GM12878 (cell line): Measurements from ENCODE around the gene PTGR1. TPM values are rescaled to one million over a fixed set of nuclear protein-coding genes. Genes with fewer than 3 reads are reported as not detected.

Experiments
- ATAC-seq: fragments of 200-7000 bp; cut with Tn5 transposase; 3 replicates; pipeline ENCODE4 v1.9.1; 2020; ENCODE audit warnings: mild to moderate bottlenecking, moderate library complexity
- BruUV-seq: library from RNA; stranded (reverse); fragments of 400-500 nt; replicated peaks from 2 replicates; lab custom pipeline; 2021; lab: Mats Ljungman, UMichigan
- CTCF ChIA-PET: fragments of 300-600 bp; sonication (Branson Sonifier 250); formaldehyde crosslinking; extraction: SDS; loops from one replicate; lab custom pipeline; 2021; ENCODE audit warnings: inconsistent platforms; lab: Yijun Ruan, JAX
- POLR2A ChIA-PET: fragments of 350-600 bp; formaldehyde crosslinking; extraction: SDS; loops from one replicate; lab custom pipeline; 2021; ENCODE audit warnings: inconsistent platforms; lab: Charles Lee
- RAD21 ChIA-PET: fragments of 300-600 bp; sonication (Branson Sonifier 250); formaldehyde crosslinking; loops from one replicate; lab custom pipeline; 2023; ENCODE audit warnings: antibody characterized with exemption; ENCODE audit not compliant: unreplicated experiment; lab: Charles Lee
- SMC1A ChIA-PET: fragments of 300-600 bp; sonication (Branson Sonifier 250); formaldehyde crosslinking; loops from one replicate; lab custom pipeline; 2023; ENCODE audit not compliant: unreplicated experiment, uncharacterized antibody; lab: Charles Lee
- DNase-seq: peaks from one replicate; pipeline ENCODE4 v3.0.0-alpha.2; 2011; ENCODE audit warnings: low read depth, low spot score
- FAIRE-seq: peaks from 3 replicates; lab custom pipeline; 2011; peaks lifted over from hg19 to GRCh38; lab: Jason Lieb, UNC
- H2AFZ ChIP-seq: 2 replicates; pipeline ENCODE4 v1.6.0; 2011; ENCODE audit warnings: low read depth, low read length, control low read depth; ENCODE audit not compliant: control insufficient read depth
- H3K27ac ChIP-seq: 2 replicates; pipeline ENCODE4 v1.5.1; 2011; ENCODE audit warnings: control low read depth; ENCODE audit not compliant: control insufficient read depth, insufficient read depth
- H3K27me3 ChIP-seq, 2 experiments: replicated peaks in 1 of 2; 2 replicates each; pipeline versions ENCODE4 v1.6.0 to v1.6.1; 2011; ENCODE audit warnings: low read length in 1 of 2; ENCODE audit not compliant: control insufficient read depth in 2 of 2, insufficient read depth in 2 of 2
- H3K36me3 ChIP-seq, 2 experiments: 2 replicates each; pipeline ENCODE4 v1.5.1; 2011; ENCODE audit warnings: low read length in 1 of 2; ENCODE audit not compliant: control insufficient read depth in 2 of 2, insufficient read depth in 2 of 2
- H3K4me1 ChIP-seq: 2 replicates; pipeline ENCODE4 v1.6.1; 2011; ENCODE audit warnings: mild to moderate bottlenecking, low read length, moderate library complexity, mixed read lengths; ENCODE audit not compliant: control insufficient read depth, insufficient read depth
- H3K4me2 ChIP-seq: 2 replicates; pipeline ENCODE4 v1.6.0; 2011; ENCODE audit warnings: control low read depth; ENCODE audit not compliant: control insufficient read depth, insufficient read depth
- H3K4me3 ChIP-seq: fragments of 200-600 bp; sonication (generic); 2 replicates; pipeline ENCODE4 v1.5.1; 2016
- H3K79me2 ChIP-seq: 2 replicates; pipeline ENCODE4 v1.6.0; 2011; ENCODE audit warnings: low read length; ENCODE audit not compliant: control insufficient read depth, insufficient read depth
- H3K9ac ChIP-seq: 2 replicates; pipeline ENCODE4 v1.8.0; 2011; ENCODE audit warnings: low read length, control low read depth, mixed read lengths; ENCODE audit not compliant: control insufficient read depth, insufficient read depth
- H3K9me3 ChIP-seq: replicated peaks from 3 replicates; pipeline ENCODE4 v1.5.1; 2011; ENCODE audit warnings: mild to moderate bottlenecking, low read length; ENCODE audit not compliant: control insufficient read depth, insufficient read depth
- H4K20me1 ChIP-seq: 2 replicates; pipeline ENCODE4 v1.6.0; 2011; ENCODE audit not compliant: control insufficient read depth, insufficient read depth
- ASH2L ChIP-seq: fragments of 300-600, 200-600 bp; sonication (generic); IDR thresholded peaks from 2 replicates; pipeline ENCODE4 v1.6.1; 2017; ENCODE audit warnings: low read depth, mild to moderate bottlenecking, borderline replicate concordance
- CBFB ChIP-seq: IDR thresholded peaks from 2 replicates; pipeline ENCODE4 v1.6.1; 2016; ENCODE audit warnings: antibody characterized with exemption, low read depth
- CHD1 ChIP-seq: IDR thresholded peaks from 2 replicates; pipeline ENCODE4 v1.6.1; 2012; ENCODE audit warnings: low read depth, low read length, improper control_type of control experiment
- FOXM1 ChIP-seq: IDR thresholded peaks from 2 replicates; pipeline ENCODE4 v1.6.1; 2012; ENCODE audit warnings: low read depth, mild to moderate bottlenecking, inconsistent platforms, low read length, moderate library complexity
- IKZF1 ChIP-seq: fragments of 450-650 bp; conservative IDR thresholded peaks from 2 replicates; pipeline ENCODE4 v1.6.1; 2017; ENCODE audit warnings: antibody characterized with exemption, mild to moderate bottlenecking
- IKZF2 ChIP-seq, 2 experiments: fragments of 450-650 bp; IDR thresholded peaks; 2 replicates each; pipeline ENCODE4 v1.6.1; 2017; ENCODE audit warnings: mild to moderate bottlenecking in 2 of 2, moderate library complexity in 2 of 2
- LARP7 ChIP-seq: fragments of 450-650 bp; IDR thresholded peaks from 2 replicates; pipeline ENCODE4 v1.6.1; 2017; ENCODE audit warnings: mild to moderate bottlenecking
- MEF2B ChIP-seq: fragments of 450-650 bp; IDR thresholded peaks from 2 replicates; pipeline ENCODE4 v1.6.1; 2018; ENCODE audit warnings: mild to moderate bottlenecking, moderate library complexity; ENCODE audit not compliant: partially characterized antibody, poor library complexity, severe bottlenecking
- NBN ChIP-seq: fragments of 450-650 bp; IDR thresholded peaks from 2 replicates; pipeline ENCODE4 v1.6.1; 2016
- PRDM15 ChIP-seq: fragments of 450-650 bp; formaldehyde crosslinking; IDR thresholded peaks from 2 replicates; pipeline ENCODE4 v1.4.0; 2020; ENCODE audit warnings: mild to moderate bottlenecking, moderate library complexity
- RELB ChIP-seq: fragments of 450-650 bp; IDR thresholded peaks from 2 replicates; pipeline ENCODE4 v1.6.1; 2017; ENCODE audit warnings: low read depth, mild to moderate bottlenecking, moderate library complexity
- STAT3 ChIP-seq: IDR thresholded peaks from 2 replicates; pipeline ENCODE4 v1.6.1; 2011; ENCODE audit warnings: low read depth, low read length, improper control_type of control experiment
- SUZ12 ChIP-seq: fragments of 200-600 bp; sonication (generic); IDR thresholded peaks from one replicate; pipeline ENCODE4 v1.6.1; 2018; ENCODE audit warnings: antibody characterized with exemption, mild to moderate bottlenecking; ENCODE audit not compliant: unreplicated experiment
- TARDBP ChIP-seq: IDR thresholded peaks from 2 replicates; pipeline ENCODE4 v1.6.1; 2016; ENCODE audit warnings: borderline replicate concordance
- ZBTB40 ChIP-seq: fragments of 450-650 bp; IDR thresholded peaks from 2 replicates; pipeline ENCODE4 v1.6.1; 2016; ENCODE audit warnings: mild to moderate bottlenecking, moderate library complexity, borderline replicate concordance
- ZNF24 ChIP-seq: fragments of 450-650 bp; IDR thresholded peaks from 2 replicates; pipeline ENCODE4 v1.6.1; 2017; ENCODE audit warnings: antibody characterized with exemption, mild to moderate bottlenecking
- WGBS: methylation state at CpG from one replicate; pipeline ENCODE4 v1.1.6; 2016; ENCODE audit warnings: low lambda C conversion rate; ENCODE audit not compliant: insufficient replicate concordance, insufficient coverage; ENCODE audit errors: missing lambda C conversion rate; 5-methylcytosine and 5-hydroxymethylcytosine counted together
- in situ Hi-C: fragments of 300-500 bp; cut with MboI; formaldehyde crosslinking; loops from 9 replicates; pipeline ENCODE4 v1.14.3; 2018; ENCODE audit warnings: mixed read lengths
- intact Hi-C: fragments of 100-400 bp; cut with micrococcal nuclease; formaldehyde crosslinking; loops from one replicate; pipeline ENCODE4 v1.14.2; 2022; ENCODE audit not compliant: unreplicated experiment
- polyA plus RNA-seq, 11 experiments: library from polyadenylated mRNA; depleted of rRNA in 4 of 11; unstranded in 6 of 11; stranded (reverse) in 5 of 11; fragments of >200 nt; fragmentation: Nextera tagmentation in 4 of 11; fragmentation: Illumina TruSeq in 1 of 11; extraction: Ambion mirVana in 4 of 11; extraction: Trizol in 1 of 11; gene quantifications; 1 replicate in 1 of 11; 2 replicates in 10 of 11; pipeline versions ENCODE4 v1.2.1 to v1.2.3, GENCODE V29; 2011 to 2016; ENCODE audit warnings: inconsistent platforms in 2 of 11, missing spikeins in 2 of 11, low read depth in 1 of 11
- total RNA-seq, 4 experiments: library from RNA; depleted of rRNA in 3 of 4; stranded (reverse); fragments of >200 nt in 3 of 4; fragmentation: Illumina TruSeq in 1 of 4; extraction: Trizol in 1 of 4; gene quantifications; 2 replicates each; pipeline versions ENCODE4 v1.2.1 to v1.2.3, GENCODE V29; 2013 to 2021

Gene PTGR1
- total and polyA plus RNA-seq, 10 of the 15 experiments (the other 5 are each of a cell fraction or from before 2014, with no cell fraction given) = 0.12 to 6.3 (median 2.8) TPM

GRCh38 chr9:111533099-111533790, 66.2 kb downstream of the PTGR1 start:
- no peak overlapping the region for H3K27ac ChIP-seq
- intact Hi-C loops = no loop called here
- POLR2A ChIA-PET = no interaction called here
- H3K4me2 ChIP-seq = no peak overlapping the region
- H4K20me1 ChIP-seq = no peaks in the 10 kb centered on the region
- no peaks in the 10 kb centered on the region for H3K27me3 ChIP-seq
- CTCF ChIA-PET = interaction anchor here (0.6 to 0.7 kb wide), 3 partner anchors 75 to 1309 kb away, joined by 3 read pairs; no protein-coding TSS in a partner anchor
- H3K4me1 ChIP-seq = no peaks in the 10 kb centered on the region
- WGBS = 11% methylated on average over 5 of the region's 5 CpGs
- H3K4me3 ChIP-seq = no peak overlapping the region
- no peaks in the 10 kb centered on the region; the same call in 1 of the 3 replicates for H3K9me3 ChIP-seq
- no peak for ATAC-seq
- FAIRE-seq = no peak
- H2AFZ ChIP-seq = no peak overlapping the region
- in situ Hi-C loops = no loop called here
- DNase-seq = no peak
- RAD21 ChIA-PET = no interaction called here
- no peaks in the 10 kb centered on the region for H3K36me3 ChIP-seq
- SMC1A ChIA-PET = no interaction called here
- TF ChIP-seq ZBTB40 (no peak), ASH2L (no peak), IKZF2 (IDR thresholded peaks at IDR 0.05) (no peak), STAT3 (no peak), NBN (no peak), IKZF1 (no peak), LARP7 (no peak), CHD1 (no peak), PRDM15 (CRISPR knock-in tag) (no peak), ZNF24 (no peak), CBFB (no peak), FOXM1 (no peak), MEF2B (no peak), RELB (no peak), SUZ12 (no peak), TARDBP (no peak)
- BruUV-seq = no TSS peak
- no peak overlapping the region for H3K9ac ChIP-seq
- no peaks in the 10 kb centered on the region for H3K79me2 ChIP-seq
